Right lobe of liver (tissue), 4 donors: Measurements from ENCODE around the gene KCNH1.

Source experiments
- CTCF ChIP-seq, 4 donors: fragments of 200-600 bp in 3 of 4; fragments of 450-650 bp in 1 of 4; IDR thresholded peaks; one replicate each; pipeline versions ENCODE4 v1.5.1 to v1.8.0; 2016 to 2022; ENCODE audit warnings: antibody characterized with exemption in 4 of 4, mild to moderate bottlenecking in 2 of 4
- POLR2A ChIP-seq: fragments of 450-650 bp; IDR thresholded peaks from one replicate; pipeline ENCODE4 v1.6.1; 2017; ENCODE audit warnings: antibody characterized with exemption, mild to moderate bottlenecking
- donor health status: DM: no; HTN: no; CAD: no.
- donor health status: DM: no; HTN: no; CAD: no.
- donor health status: DM: no; HTN: yes; CAD: no.

GRCh38 chr1:210738256-210738655 lies 395.7 kb downstream of the KCNH1 start:
- TF ChIP-seq CTCF (IDR thresholded peaks at IDR 0.05) (no peak), POLR2A (no peak)
